NK-92 (cell line): Measurements from ENCODE around the gene GREM2.

Experiments used
- DNase-seq: peaks from one replicate; lab custom pipeline; 2025; ENCODE audit not compliant: unreplicated experiment; lab: John Stamatoyannopoulos, UW

Gene GREM2

GRCh38 chr1:240611228-240611618, 732 bp downstream of the GREM2 start:
- DNase-seq = no peak

GRCh38 chr1:240610636-240611035, 1.3 kb downstream of the GREM2 start:
- DNase-seq = no peak

- DNase-seq = no peak
These were observed 2.4 kb downstream of the GREM2 start for GRCh38 chr1:240609527-240610060.

DNA sequence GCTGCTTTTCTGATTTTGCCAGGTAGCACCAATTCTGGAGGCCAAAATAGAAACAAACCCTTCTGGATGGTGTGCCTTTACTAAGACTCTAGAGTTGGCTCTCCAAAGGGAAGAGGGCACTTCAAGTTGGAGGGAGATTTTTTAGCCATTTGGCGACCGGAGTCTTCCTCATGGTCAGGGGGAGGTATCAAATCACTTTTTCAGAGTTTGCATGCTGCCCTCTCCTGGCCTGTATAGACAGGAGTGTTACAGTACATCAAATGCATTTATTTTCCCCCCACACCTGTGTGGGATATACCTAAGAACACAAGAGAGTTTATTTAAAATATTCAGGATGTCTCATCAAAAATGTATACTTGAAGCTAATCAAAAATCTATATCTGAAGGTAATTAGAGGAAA, 3.2 kb downstream of the GREM2 start:
- DNase-seq = no peak

DNA sequence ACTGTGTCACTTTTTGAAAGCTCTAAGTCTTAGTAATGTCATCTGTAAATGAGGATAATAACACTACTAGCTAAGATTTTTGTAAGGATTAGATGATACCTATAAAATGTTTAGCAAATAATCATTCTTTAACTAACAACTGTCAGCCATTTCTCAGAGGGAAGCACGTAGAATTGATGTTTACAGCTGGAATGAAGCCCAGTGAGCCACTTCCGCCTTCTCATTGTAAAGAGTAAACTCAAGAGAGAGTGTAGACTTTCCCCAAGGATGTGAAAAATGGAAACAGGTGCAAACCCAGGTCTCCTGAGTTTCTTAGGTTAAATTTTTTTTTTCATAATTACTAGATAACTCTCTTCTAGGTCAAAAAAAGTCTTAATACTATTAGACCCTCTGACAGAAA, 4.9 kb downstream of the GREM2 start:
- no peak for DNase-seq

- DNase-seq = no peak
These were observed 9.8 kb downstream of the GREM2 start for GRCh38 chr1:240602189-240602588.

DNA sequence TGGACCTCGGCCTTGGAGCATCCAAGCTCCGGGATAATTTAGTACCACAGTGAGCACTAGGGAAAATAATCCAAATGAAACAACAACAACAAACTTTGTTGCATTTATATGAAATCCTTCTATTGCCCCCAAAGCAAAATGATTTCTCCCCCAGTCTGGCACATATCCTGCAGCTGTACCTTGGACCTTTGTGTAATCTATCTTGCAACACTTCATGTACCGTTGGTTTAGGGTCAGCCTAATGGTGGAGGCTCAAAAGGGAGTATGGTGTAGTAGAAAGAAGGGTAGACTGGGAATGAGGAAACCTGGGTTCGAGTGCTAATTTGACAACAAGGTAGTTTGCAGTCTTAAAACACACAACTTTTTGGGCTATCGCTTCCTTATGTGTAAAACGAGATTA, 12.1 kb downstream of the GREM2 start:
- DNase-seq = no peak

GRCh38 chr1:240599299-240599698, 12.7 kb downstream of the GREM2 start:
- DNase-seq = no peak

GRCh38 chr1:240598216-240599001, 13.5 kb downstream of the GREM2 start:
- DNase-seq = no peak

- DNase-seq = no peak
These were observed 14.7 kb downstream of the GREM2 start for GRCh38 chr1:240597153-240597745.

GRCh38 chr1:240595476-240595875, 16.5 kb downstream of the GREM2 start:
- DNase-seq = no peak

- DNase-seq = no peak
These were observed 20.4 kb downstream of the GREM2 start for GRCh38 chr1:240591564-240591963.

DNA sequence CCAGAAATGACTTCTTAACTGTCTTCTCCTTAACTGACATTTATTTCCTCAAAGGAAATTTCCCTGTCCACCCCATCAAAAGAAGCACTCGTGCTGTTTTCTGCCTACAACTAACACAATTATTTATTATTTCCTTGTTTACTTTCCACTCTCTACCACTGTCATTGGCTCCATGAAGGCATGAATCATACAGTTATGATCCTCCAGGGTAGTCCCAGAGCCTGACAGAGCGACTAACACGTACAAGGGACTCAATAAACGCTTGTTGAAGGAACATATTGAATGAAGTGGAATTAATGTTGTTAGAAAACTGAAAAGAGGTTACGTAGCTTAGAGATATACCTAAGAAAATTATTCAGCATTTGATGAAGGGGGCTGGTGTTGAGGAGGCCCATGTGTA, 20.9 kb downstream of the GREM2 start:
- no peak for DNase-seq

DNA sequence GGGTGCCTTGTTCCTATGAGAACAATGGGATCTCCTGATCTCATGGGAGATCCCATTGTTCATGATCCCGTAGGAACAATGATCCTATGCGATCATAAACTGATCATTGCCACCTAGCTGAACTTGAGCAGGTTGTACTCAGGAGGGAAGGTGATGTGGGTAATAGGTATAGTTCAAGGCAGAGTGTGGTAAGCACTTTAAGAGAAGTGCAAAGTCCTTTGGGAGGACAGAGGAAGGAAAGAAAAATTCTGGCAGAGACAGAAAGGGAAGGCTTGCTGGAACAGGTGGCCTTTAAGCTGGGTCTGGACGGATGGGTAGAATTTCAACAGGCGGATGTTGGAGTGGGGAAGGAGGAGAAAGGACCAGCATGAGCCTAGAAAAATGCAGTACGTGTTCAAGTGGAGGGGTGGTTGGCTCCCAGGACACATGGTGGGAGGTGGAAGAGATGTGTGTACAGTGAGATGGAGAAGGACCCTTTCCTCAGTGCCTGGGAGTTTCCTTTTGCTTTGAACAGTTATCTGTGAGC, 22.3 kb downstream of the GREM2 start:
- no peak for DNase-seq

GRCh38 chr1:240586006-240586405, 25.9 kb downstream of the GREM2 start:
- no peak for DNase-seq

DNA sequence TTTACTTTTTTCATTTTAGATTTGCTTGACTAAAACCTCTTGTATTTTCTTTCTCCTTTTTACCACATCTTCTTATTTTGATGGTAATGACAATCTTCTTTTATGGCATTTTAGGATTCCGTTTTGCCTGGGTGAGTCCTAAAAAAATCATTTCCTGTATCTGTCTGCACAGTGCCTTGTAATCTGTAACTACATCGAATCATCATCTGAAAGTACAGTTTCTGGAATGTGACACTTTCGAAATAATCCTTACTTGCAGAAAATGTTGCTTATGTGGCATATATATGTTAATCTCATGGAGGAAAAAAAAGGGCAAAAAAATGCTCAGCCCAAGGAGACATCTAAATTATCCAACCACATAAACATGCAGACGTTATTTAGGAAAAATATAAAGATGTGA, 29.0 kb downstream of the GREM2 start:
- no peak for DNase-seq

DNA sequence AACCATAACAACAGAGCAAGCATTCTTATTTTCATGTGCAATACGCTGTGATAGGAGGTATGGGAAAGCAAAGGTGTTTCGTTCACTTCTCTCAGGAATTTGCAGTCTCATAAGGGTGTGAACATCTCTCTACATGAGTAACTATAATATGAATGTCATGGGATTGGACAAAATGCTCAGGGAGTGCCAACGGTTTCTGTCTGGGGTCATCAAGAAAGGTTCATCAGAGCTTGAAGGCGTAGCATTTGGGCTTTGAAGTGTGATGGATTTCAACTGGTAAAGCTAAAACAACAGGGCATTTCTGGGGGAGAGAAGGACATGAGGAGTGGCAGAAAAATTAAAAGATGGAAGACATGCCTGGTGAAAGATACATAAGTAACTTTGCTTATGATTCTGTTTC, 32.4 kb downstream of the GREM2 start:
- DNase-seq = no peak

DNA sequence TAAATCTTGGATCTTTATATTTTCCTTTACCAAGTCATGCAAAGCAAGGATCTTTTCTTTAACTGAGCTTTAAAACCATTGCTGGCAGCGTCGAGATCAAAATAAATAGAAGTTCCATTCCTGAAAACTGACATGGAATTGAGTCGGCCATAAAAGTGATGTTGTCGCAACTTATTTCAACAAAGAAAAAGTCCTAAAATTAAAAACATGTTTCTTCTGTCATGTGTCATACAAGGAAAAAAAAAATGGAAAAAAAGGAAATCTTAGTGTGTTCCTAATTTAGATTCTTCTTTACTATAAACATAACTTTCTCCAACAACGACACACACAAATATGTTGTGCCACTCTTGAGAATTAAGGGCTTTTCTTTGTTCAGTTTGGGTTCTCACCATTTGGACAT, 34.9 kb downstream of the GREM2 start:
- DNase-seq = no peak

DNA sequence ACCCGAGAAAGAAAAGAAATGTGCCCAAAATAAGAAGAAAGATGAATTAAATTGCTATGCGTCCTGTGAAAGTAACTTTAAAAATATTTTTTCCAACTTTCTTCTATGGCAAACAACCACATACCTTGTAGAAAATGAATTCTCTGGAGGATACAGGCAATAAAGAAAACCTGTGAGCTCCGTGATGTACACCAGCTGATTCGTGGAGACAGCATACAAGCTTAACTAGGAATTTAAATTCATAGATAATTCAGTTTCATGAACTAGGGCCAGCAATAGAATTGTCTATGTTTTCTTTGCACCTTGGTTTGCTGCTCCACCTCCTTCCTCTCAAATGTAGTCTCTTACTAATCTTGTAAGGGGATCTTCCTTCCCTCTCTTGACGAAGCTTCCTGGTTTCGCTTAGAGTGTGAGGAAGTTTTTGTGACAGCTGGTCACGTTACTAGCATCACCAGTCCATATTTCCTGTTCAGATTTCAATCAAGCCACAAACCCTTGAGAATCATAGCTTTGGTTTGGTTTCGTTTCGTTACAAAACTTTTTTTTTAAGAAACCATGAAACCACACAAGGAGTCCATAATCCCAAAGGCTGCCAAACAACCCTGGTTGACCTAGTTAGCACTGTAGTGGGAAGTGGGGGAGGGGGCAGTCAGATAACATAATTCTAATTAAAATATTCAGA, 35.8 kb downstream of the GREM2 start:
- DNase-seq = no peak

DNA sequence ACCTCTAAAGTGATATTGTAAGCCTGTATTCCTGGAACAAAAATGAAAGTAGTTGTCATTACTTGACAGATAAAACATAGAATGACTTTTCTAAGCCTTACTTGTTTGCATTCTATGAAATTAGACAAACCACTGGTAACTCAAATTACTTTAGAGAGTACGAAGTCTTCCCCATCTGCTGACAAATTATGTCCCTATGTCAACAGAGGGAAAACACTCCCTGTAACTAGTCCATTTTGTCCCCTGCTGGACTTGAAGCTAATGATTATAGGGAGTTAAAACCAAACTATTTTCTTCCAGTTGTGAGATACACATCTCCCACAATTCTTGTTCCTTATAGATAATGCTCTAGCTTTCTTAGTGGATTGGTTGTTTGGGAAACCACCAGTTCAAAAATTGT, 39.6 kb downstream of the GREM2 start:
- no peak for DNase-seq

DNA sequence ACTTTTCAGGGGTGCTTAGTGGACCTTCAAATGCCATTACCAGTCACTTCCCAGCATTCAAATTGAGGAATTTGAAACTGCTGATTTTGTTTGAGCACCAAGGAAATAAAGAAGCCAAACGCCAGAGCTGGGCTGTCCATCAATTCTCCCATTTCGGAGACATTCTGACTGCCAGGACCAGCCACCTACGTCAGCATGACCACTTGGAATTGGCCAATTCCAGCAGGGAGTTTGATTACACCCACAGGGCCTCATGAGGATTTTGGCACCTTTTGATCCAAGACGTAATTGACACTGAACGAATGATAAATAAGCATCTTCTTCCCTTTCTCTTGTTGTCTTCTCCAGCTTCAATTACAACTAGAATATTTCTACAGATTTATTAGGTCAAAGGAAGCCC, 40.2 kb downstream of the GREM2 start:
- no peak for DNase-seq

GRCh38 chr1:240567066-240567465, 44.9 kb downstream of the GREM2 start:
- DNase-seq = no peak
